ENCODE data around the gene ZC3HAV1. TPM values are rescaled to one million over a fixed set of nuclear protein-coding genes. Genes with fewer than 3 reads are reported as not detected.
"Not testable (repeated sequence)": the region's sequence is repeated elsewhere in the genome, so short reads cannot be mapped to it uniquely, and the experiment has no call there.

Gene ZC3HAV1
- total RNA-seq, 1 donor from 2014 or later: 23.7 TPM

DNA sequence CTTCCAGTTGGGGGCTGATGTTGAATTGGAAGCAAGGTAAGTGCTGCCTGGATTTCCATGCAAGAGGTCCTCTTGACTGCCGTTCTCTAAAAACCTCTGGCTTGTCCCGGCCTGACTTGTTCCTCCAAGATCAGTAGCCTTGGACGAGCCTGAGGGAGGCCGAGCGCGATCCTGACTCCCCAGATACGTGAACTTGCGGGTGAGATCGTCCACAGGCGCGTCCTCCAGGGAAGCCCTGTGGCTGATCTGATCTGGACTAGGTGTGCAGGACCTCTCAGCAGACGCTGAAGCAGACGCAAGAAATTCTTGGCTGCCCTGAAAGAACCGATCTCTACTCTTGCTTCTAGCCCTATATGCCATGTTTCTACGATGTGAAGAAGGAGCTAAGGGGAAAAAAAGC lies 29.7 kb downstream of the ZC3HAV1 start:
- peaks cover 43% of the 10 kb centered on the region for H3K36me3 Mint-ChIP-seq
- peaks cover 1% of the 10 kb centered on the region for H3K4me1 Mint-ChIP-seq
- TF ChIP-seq, protein P1, sequence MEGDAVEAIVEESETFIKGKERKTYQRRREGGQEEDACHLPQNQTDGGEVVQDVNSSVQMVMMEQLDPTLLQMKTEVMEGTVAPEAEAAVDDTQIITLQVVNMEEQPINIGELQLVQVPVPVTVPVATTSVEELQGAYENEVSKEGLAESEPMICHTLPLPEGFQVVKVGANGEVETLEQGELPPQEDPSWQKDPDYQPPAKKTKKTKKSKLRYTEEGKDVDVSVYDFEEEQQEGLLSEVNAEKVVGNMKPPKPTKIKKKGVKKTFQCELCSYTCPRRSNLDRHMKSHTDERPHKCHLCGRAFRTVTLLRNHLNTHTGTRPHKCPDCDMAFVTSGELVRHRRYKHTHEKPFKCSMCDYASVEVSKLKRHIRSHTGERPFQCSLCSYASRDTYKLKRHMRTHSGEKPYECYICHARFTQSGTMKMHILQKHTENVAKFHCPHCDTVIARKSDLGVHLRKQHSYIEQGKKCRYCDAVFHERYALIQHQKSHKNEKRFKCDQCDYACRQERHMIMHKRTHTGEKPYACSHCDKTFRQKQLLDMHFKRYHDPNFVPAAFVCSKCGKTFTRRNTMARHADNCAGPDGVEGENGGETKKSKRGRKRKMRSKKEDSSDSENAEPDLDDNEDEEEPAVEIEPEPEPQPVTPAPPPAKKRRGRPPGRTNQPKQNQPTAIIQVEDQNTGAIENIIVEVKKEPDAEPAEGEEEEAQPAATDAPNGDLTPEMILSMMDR (IDR thresholded peaks at IDR 0.05; ENCODE audit: unreplicated experiment): no peak
- no peak overlapping the region for H3K4me3 Mint-ChIP-seq
- H3K9me3 Mint-ChIP-seq: no peaks in the 10 kb centered on the region
- H3K27ac Mint-ChIP-seq: no peak overlapping the region
- no peaks in the 10 kb centered on the region for H3K27me3 Mint-ChIP-seq (ENCODE audit: low read depth)
- DNase-seq (ENCODE audit: low spot score in 2 of 2, unreplicated experiment in 2 of 2): no peak

DNA sequence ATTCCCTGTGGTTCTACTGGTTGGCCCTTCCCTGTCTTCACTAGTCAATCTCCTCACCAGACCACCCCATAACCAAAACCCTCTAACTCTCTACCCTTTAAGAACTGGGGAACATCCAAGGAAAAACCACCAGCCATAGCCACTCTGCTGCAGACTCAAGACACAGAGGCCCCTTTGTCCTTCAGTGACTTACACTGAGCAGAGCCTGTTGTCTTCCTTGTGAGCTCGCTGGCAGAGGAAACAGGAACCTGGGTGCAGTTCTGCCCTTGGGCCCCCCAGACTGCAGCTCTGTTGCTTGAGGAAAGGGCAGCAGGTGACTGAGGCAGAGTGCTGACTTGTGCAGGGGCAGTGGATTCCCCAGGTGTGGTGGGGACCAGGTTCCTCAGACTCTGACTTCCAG lies 30.6 kb downstream of the ZC3HAV1 start:
- no peaks in the 10 kb centered on the region for H3K27me3 Mint-ChIP-seq (ENCODE audit: low read depth)
- no peak overlapping the region for H3K4me3 Mint-ChIP-seq
- TF ChIP-seq, protein P1 (IDR thresholded peaks at IDR 0.05; ENCODE audit: unreplicated experiment): no peak
- peaks cover 2% of the 10 kb centered on the region for H3K4me1 Mint-ChIP-seq
- peaks cover 43% of the 10 kb centered on the region for H3K36me3 Mint-ChIP-seq
- no peak for DNase-seq (ENCODE audit: low spot score in 2 of 2, unreplicated experiment in 2 of 2)
- no peak overlapping the region for H3K27ac Mint-ChIP-seq
- no peaks in the 10 kb centered on the region for H3K9me3 Mint-ChIP-seq

DNA sequence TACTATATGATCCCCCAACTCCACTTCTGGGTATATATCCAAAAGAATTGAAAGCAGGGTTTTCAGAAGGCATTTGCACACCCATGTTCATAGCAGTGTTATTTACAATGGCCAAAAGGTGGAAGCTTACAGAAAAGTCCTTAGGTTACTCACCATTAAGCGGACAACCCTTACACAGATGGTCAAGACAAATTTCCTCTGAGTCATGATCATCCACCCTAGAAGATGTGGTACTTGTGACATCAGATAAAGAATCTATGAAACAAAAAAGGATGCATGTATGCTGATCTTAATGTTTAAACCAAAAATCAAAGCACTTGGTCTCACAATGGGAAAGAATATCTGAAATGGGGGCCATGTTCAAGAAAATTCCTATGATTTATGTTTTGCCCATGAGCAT lies 31.1 kb downstream of the ZC3HAV1 start:
- Mint-ChIP-seq H3K4me1 (peaks cover 2% of the 10 kb centered on the region), H3K27me3 (ENCODE audit: low read depth) (no peaks in the 10 kb centered on the region), H3K4me3 (no peak overlapping the region), H3K27ac (no peak overlapping the region), H3K9me3 (no peaks in the 10 kb centered on the region), H3K36me3 (peaks cover 43% of the 10 kb centered on the region)
- TF ChIP-seq, protein P1 (IDR thresholded peaks at IDR 0.05; ENCODE audit: unreplicated experiment): no peak
- no peak for DNase-seq (ENCODE audit: low spot score in 2 of 2, unreplicated experiment in 2 of 2)

DNA sequence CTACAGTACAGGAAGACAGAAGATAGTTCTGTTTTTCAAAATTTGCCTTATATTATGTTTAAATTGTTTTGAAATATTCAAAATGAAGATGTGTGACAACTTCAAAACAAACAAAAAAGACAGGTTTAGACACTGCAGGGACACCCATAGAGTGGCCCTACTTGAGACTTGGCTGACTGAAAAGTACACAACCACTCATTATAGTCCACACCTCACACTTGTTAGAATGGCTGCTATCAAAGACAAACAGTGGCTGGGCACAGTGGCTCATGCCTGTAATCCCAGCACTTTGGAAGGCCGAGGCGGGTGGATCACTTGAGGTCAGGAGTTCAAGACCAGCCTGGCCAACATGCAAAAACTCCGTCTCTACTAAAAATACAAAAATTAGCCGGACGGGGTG lies 31.8 kb downstream of the ZC3HAV1 start:
- H3K27ac Mint-ChIP-seq: not testable (repeated sequence)
- peaks cover 38% of the 10 kb centered on the region for H3K36me3 Mint-ChIP-seq

DNA sequence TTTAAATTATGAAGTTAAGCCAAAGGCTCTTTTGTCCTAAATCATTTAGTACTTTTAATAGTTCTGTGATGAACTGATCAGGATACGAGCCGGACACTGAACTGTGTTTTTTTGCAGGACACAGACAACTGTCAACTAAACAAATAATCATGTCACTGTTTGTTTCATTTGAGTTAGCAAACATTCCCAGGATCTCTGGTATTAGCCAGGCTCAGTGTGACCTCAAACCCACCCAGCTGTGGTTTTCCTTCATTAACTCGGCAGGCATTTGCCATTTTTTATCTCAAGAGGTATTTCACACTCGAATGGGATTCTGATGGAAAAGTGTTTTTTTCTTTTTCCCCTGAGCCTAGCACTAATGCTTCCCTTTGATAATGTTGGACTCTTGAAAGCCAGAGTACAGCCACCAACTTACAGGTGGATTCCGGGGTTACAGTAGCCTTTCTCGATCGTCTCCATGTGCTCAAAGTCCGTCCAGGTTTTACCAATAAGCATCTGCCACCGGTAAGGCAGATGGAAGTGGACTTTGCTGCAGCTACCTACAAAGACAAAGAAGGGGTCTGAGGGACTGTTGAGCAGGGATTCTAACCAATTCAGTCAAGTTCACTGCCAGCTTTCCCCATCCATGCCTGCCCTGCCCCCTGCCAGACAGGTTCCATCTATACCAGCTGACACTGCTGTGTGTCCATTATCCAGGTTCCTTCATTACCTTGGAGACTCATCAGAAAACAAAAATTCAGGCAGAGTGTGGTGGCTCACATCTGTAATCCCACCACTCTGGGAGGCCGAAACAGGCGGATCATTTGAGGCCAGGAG lies 33.4 kb downstream of the ZC3HAV1 start:
- Mint-ChIP-seq H3K9me3 (no peaks in the 10 kb centered on the region), H3K36me3 (peaks cover 44% of the 10 kb centered on the region), H3K27ac (peak overlapping the region; percentile 30), H3K4me1 (peaks cover 2% of the 10 kb centered on the region), H3K27me3 (ENCODE audit: low read depth) (no peaks in the 10 kb centered on the region), H3K4me3 (no peak overlapping the region)
- DNase-seq (ENCODE audit: low spot score in 2 of 2, unreplicated experiment in 2 of 2): no peak
- TF ChIP-seq, protein P1 (IDR thresholded peaks at IDR 0.05; ENCODE audit: unreplicated experiment): no peak

More for the DNA sequence above, 31.8 kb downstream of the ZC3HAV1 start:
- DNase-seq (ENCODE audit: low spot score in 2 of 2, unreplicated experiment in 2 of 2); H3K27me3 Mint-ChIP-seq (ENCODE audit: low read depth); H3K4me1 Mint-ChIP-seq; H3K9me3 Mint-ChIP-seq; H3K4me3 Mint-ChIP-seq: not testable (repeated sequence)

DNA sequence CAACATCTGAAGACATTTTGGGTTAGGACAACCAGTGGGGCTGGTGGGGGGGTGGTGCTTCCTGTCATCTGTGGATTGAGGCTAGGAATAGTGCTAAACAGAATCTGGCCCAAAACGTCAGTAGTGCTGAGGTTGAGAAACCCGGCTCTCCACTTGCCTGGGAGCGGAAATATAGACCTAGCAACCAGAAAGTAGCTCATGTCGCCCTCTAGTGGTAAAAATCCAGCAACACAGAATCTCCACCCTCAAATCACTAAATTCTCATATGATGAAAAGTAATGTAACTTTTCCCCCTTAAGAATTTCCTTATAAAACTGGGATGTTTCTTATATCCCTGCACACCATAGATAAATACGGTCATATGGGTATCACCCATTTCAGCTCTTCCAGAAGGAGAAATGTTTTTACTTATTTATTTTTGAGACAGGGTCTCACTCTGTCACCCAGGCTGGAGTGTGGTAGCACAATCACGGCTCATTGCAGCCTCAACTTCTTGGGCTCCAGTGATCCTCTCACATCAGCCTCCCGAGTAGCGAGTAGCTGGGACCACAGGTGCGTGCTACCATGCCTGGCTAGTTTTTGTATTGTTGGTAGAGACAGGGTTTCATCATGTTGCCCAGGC lies 34.4 kb downstream of the ZC3HAV1 start:
- no peaks in the 10 kb centered on the region for H3K27me3 Mint-ChIP-seq (ENCODE audit: low read depth)
- no peak overlapping the region for H3K4me3 Mint-ChIP-seq
- peak in 1 of 2 experiments; percentile 50 for DNase-seq (ENCODE audit: low spot score in 2 of 2, unreplicated experiment in 2 of 2)
- H3K4me1 Mint-ChIP-seq: peaks cover 2% of the 10 kb centered on the region
- peaks cover 38% of the 10 kb centered on the region for H3K36me3 Mint-ChIP-seq
- peak overlapping the region; percentile 77 for H3K27ac Mint-ChIP-seq
- H3K9me3 Mint-ChIP-seq: no peaks in the 10 kb centered on the region
- TF ChIP-seq, protein P1 (IDR thresholded peaks at IDR 0.05; ENCODE audit: unreplicated experiment): peak; percentile 89

Measured in mesothelial cell of epicardium (in vitro differentiated cells).